ENCODE measurements around the gene CENPT. TPM values are rescaled to one million over a fixed set of nuclear protein-coding genes. Genes with fewer than 3 reads are reported as not detected.
A peak's percentile ranks its signal among the peaks of the same experiment; 100 is the strongest.

Gene CENPT
- total and polyA plus RNA-seq, 2 of the 8 experiments (the other 6 are each of a cell fraction or from before 2014, with no cell fraction given), result 42.4 to 53.4 TPM

- no peak for TF ChIP-seq CTCF (IDR thresholded peaks at IDR 0.05; ENCODE audit: control extremely low read depth in 1 of 3, insufficient read depth in 1 of 3, low read depth in 1 of 3, low read length in 3 of 3)
- peak in 1 of 2 experiments; percentile 5; a peak in 1 of 3 replicates for TF ChIP-seq POLR2A (IDR thresholded peaks at IDR 0.05; ENCODE audit: control extremely low read depth in 1 of 2, low read depth in 2 of 2, low read length in 2 of 2)
- TF ChIP-seq EGR1 (IDR thresholded peaks at IDR 0.05; ENCODE audit: borderline replicate concordance, low read depth, low read length), result no peak
- TF ChIP-seq CEBPB (IDR thresholded peaks at IDR 0.05; ENCODE audit: low read depth, low read length), result no peak
- TF ChIP-seq TBP (IDR thresholded peaks at IDR 0.05; ENCODE audit: low read depth, low read length), result peak; percentile 2; the same call in 1 of the 2 replicates
Measured at GRCh38 chr16:67893743-67894399, 46.4 kb upstream of the CENPT start (continued).
